Activated gamma-delta T cell treated with anti-CD3 and anti-CD28 coated beads, Interleukin-2, amount 50 U/mL, for 16 hours (primary cell): ENCODE results near the gene LSM7.
"Not testable (repeated sequence)": the region's sequence is repeated elsewhere in the genome, so short reads cannot be mapped to it uniquely, and the experiment has no call there.

Experiments
- DNase-seq: peaks from one replicate; pipeline ENCODE4 v3.0.0-alpha.2; 2020; ENCODE audit warnings: low read depth

The LSM7 gene

GRCh38 chr19:2302319-2303210, 25.8 kb downstream of the LSM7 start:
- DNase-seq = no peak

DNA sequence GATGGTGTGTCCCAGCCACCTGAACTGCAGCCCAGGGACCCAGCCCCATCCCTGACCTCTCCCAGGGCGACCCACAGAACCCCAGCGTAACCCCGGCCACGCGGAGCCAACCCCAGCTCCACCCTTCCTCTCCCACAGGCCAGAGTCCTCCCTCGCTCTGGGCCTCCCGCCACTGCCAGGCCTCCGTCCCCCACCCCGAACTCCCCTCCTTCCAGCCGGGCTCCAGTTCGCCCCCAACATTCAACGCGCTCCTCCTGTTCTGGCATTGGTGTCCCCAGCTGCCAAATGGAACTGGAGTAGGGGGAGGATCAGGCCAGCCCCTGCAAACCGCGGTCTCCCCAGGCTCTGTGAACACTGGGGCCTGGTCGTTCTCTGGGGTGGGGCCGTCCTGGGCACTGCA, 27.9 kb downstream of the LSM7 start:
- DNase-seq = no peak

GRCh38 chr19:2296141-2296540, 32.2 kb downstream of the LSM7 start:
- no peak for DNase-seq

- no peak for DNase-seq
Measured at GRCh38 chr19:2294687-2295335, 33.6 kb downstream of the LSM7 start.

GRCh38 chr19:2291185-2291751, 37.1 kb downstream of the LSM7 start:
- DNase-seq = no peak

- DNase-seq = no peak
Measured at GRCh38 chr19:2290441-2291184, 37.8 kb downstream of the LSM7 start.

DNA sequence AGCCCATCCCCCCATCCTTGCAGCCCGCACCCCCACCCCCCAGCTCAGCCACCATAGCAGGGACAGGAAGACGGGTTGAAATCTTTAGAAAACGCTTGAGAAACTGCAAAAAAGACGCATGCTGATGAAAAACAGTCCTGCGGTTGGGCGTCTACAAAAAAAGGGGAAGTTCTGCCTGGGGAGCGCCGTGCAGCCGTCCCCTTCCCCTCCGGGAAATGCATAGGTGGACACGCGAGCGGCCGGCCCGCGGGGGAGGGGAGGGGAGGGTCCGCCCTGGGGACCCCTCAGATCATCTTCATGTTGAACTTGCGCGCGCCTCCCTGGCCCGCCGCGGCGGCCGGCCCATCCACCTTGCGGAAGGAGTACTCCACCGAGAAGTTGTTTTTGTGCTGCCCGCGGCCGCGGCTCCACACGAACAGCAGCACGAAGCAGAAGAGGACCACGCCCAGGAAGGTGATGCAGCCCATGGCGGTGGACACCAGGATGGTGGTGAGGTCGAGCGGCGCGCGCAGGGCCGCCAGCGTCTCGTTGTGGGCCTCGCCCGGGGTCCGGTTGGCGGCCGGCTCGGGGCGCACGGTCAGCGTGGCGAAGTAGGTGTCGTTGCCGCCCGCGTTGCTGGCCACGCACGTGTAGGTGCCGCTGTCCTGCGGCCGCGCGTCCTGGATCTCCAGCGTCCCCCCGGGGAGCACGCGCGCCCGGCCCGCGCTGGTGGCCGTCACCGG, 38.5 kb downstream of the LSM7 start:
- DNase-seq = no peak

DNA sequence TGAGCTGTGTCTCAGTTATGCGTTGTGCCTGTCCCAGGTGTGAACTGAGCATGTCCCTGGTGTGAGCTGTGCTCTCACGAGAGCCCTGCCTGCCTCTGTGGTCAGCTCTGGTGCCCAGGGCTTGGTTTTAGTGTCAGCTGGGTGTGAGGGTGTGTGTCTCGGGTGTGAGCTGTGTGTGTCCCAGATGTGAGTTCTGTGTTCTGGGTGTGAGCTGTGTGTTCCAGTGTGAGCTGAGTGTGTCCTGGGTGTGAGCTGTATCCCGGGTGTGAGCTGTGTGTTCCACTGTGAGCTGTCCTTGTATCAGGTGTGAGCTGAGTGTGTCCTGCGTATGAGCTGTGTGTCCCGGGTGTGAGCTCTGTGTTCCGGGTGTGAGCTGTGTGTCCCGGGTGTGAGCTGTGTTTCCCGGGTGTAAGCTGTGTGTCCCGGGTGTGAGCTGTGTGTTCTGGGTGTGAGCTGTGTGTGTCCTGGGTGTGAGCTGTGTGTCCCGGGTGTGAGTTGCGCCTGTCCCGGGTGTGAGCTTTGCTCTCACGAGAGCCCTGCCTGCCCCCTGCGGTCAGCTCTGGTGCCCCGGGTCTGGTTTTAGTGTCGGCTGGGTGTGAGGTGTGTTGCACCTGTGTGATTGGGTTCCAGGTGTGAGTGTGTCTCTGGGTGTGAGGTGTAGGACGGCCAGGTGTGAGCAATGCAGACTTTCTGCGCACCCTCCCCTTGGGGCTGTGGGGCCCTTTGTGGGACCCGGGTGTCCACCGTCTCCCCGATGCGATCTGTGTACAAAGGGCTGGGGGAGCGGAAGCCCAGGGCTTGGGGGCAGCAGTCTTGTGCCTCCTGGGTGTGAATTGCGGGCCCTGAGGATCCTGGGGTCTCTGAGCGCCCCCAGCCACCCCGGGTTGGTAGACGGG, 39.3 kb downstream of the LSM7 start:
- DNase-seq = no peak

DNA sequence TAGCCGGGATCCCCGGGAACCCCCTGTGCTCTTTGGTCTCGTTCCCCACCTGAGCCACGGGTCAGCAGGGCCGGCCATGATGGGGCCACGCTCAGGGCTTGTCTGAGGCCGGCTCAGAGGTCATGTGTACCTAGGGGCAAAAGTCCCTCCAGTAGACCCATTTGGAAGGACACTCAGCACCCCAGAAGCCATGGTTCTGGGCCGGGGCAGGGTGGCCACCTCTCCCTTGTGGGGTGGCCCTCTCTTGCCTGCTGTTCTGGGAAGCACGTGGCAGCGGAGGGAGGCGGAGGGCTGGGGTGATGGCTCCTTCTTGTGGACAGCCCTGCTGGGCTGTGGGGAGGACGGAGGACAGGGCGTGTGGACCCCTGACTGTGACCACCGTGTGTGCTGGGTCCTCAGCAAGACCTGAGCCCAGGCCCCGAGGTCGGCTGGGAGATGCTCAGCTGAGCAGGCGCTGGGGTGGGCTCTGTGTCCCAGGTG, 40.0 kb downstream of the LSM7 start:
- DNase-seq = no peak

- no peak for DNase-seq
Measured at GRCh38 chr19:2287585-2288337, 40.6 kb downstream of the LSM7 start.

DNA sequence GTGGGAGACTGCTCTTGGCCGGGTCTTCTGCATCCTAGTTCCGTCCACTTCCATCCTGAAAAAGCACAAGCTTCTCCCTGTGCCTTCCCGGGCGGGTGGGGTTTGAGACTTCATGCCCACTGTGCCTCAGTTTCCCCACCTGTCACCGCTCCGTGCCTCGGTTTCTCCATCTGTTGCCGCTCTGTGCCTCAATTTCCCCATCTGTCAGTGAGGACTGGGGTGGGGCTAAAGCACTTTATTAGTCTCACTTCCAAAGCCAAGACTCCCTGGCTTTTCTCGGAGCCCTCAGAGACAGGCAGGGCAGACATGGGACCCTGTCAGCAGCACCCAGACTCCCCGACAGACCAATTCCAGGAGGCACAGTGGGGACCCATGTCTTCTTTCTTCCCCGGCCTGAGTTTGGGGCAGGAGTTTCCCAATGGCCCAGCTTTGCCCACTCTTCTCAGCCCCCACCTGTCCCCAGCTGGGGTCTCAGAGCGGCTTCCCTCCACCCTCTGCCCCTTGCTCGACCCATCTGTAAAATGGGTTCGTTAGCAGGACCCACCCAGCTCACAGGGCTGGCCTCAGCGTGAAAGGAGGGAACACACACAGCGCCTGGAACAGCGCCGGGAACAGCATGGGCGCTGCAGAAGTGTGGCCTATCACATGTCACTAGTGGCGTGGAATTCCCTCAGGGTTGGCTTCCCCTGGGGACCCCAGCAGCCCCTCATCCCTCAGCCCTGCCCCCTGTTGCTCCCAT, 41.8 kb downstream of the LSM7 start:
- DNase-seq = no peak

DNA sequence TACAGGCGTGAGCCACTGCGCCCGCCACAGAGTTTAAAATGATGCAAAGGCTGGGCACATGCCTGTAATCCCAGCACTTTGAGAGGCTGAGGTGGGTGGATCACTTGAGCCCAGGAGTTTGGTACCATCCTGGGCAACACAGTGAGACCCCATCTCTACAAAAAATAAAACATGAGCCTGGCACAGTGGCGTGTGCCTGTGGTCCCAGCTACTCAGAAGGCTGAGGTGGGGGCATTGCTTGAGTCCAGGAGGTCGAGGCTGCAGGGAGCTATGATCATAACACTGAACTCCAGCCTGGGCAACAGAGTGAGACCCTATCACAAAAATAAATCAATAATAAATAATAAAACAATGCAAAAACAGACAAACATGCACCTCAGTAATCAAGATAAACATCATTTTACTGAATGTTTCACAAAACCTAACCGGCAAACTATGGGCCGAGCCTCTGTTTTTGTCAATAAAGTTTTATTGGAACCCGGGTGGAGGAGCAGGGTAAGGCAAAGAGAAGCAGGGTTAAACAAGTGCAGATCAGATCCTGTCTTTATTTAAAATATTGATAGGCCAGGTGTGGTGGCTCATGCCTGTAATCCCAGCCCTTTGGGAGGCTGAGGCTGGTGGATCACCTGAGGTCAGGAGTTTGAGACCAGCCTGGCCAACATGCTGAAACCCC, 44.4 kb downstream of the LSM7 start:
- no peak for DNase-seq

DNA sequence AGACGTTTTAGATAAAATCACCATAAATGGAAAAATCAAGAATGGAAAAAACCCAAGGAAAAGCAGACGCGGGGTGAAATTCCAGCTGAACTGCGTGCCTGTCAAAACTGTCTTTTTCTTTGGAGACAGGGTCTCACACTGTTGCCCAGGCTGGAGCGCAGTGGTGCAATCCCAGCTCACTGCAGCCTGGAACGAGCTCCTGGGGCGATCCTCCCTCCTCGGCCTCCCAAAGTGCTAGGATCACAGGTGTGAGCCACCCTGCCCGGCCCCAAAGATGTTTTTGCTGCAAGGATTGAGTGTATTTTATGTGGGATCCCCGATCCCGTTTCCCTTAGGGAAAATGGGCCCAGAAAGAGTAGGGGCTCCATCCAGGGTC, 45.5 kb downstream of the LSM7 start:
- DNase-seq = no peak

- DNase-seq = no peak
Measured at GRCh38 chr19:2282062-2282861, 46.1 kb downstream of the LSM7 start, which contains the start of gene PEAK3. TSS of gene PEAK3 (minus strand) at chr19:2282175. CDS start at chr19:2280931, 1,244 bp downstream.

GRCh38 chr19:2281265-2282061, 46.9 kb downstream of the LSM7 start:
- not testable (repeated sequence) for DNase-seq

- no peak for DNase-seq
Measured at GRCh38 chr19:2280633-2281264, 47.6 kb downstream of the LSM7 start.
